GM23338 (cell line): ENCODE measurements around the gene ABCB8.

Experiments used
- CREB1 ChIP-seq: fragments of 250-450 bp; sonication (Bioruptor Pico); IDR thresholded peaks from 2 replicates; pipeline ENCODE4 v1.5.0; 2020; ENCODE audit warnings: low read depth, mild to moderate bottlenecking, moderate library complexity
- EZH2 ChIP-seq: fragments of 200-600 bp; sonication (generic); IDR thresholded peaks from one replicate; pipeline ENCODE4 v1.8.0; 2017; ENCODE audit warnings: antibody characterized with exemption, mild to moderate bottlenecking, low read depth; ENCODE audit not compliant: unreplicated experiment
- EZH2phosphoT487 ChIP-seq: fragments of 200-600 bp; sonication (generic); IDR thresholded peaks from one replicate; pipeline ENCODE4 v1.8.1; 2018; ENCODE audit warnings: antibody characterized with exemption; ENCODE audit not compliant: unreplicated experiment
- POLR2AphosphoS5 ChIP-seq: IDR thresholded peaks from 2 replicates; pipeline ENCODE4 v1.6.1; 2016; ENCODE audit warnings: antibody characterized with exemption, low read depth
- ZNF331 ChIP-seq: fragments of 250-450 bp; sonication (Bioruptor Pico); IDR thresholded peaks from 2 replicates; pipeline ENCODE4 v1.5.0; 2020; ENCODE audit warnings: low read depth, mild to moderate bottlenecking, moderate library complexity
- TF ChIP-seq, protein P1 (sequence below), 2 experiments: fragments of 200-600 bp in 1 of 2; sonication (generic) in 1 of 2; conservative IDR thresholded peaks; 2 replicates each; pipeline versions ENCODE4 v1.5.1 to v1.6.1; 2016 to 2017; ENCODE audit warnings: antibody characterized with exemption in 2 of 2, low read depth in 2 of 2, mild to moderate bottlenecking in 2 of 2, moderate library complexity in 1 of 2
- TF ChIP-seq, protein P2 (sequence below): IDR thresholded peaks from one replicate; pipeline ENCODE4 v1.6.1; 2018; ENCODE audit warnings: antibody characterized with exemption; ENCODE audit not compliant: unreplicated experiment

DNA sequence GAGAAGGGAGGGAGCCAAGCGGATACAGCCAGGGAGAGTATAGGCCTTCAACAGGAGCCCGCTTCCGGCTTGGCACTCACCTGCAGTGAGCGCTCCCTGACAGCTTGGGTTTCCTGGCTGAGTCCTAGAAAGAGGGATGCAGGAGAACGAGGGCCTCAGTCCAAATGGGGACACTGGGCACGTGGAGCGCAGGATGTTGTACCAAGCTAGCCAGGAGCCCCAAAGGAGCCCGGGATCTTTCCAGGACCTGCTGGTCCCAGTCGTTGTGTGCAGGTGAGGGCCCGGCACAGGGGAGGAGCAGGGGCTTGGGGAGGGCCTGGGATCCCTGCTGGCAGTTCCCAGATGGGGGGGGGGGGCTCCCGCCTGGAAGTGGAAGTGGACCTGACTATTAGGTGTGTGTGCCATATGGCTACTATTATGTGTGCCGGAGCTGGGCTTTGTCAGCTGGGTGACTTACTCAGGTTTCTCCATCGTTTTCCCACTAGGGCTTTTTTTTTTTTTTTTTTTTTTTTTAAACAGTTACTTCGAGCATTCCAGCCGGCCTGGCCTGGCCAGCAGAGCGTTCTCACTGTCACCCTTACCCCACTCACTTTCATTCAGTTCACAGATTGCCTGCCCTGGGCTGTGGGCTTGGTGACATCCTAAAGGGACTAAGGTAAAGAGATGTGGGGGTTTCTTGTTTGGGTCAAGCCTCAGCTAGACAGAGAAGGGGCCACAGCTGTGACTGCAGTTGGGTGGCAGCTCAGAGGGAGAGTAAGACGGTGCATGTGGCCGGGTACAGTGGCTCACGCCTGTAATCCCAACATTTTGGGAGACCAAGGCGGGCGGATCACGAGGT is 61.9 kb downstream of the ABCB8 start:
- TF ChIP-seq EZH2 (no peak), CREB1 (CRISPR knock-in tag) (no peak), ZNF331 (CRISPR knock-in tag) (no peak), POLR2AphosphoS5 (no peak), EZH2phosphoT487 (no peak)
- TF ChIP-seq, protein P1, sequence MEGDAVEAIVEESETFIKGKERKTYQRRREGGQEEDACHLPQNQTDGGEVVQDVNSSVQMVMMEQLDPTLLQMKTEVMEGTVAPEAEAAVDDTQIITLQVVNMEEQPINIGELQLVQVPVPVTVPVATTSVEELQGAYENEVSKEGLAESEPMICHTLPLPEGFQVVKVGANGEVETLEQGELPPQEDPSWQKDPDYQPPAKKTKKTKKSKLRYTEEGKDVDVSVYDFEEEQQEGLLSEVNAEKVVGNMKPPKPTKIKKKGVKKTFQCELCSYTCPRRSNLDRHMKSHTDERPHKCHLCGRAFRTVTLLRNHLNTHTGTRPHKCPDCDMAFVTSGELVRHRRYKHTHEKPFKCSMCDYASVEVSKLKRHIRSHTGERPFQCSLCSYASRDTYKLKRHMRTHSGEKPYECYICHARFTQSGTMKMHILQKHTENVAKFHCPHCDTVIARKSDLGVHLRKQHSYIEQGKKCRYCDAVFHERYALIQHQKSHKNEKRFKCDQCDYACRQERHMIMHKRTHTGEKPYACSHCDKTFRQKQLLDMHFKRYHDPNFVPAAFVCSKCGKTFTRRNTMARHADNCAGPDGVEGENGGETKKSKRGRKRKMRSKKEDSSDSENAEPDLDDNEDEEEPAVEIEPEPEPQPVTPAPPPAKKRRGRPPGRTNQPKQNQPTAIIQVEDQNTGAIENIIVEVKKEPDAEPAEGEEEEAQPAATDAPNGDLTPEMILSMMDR (conservative IDR thresholded peaks at IDR 0.05; ENCODE audit: low read depth in 2 of 2) = no peak
- TF ChIP-seq, protein P2, sequence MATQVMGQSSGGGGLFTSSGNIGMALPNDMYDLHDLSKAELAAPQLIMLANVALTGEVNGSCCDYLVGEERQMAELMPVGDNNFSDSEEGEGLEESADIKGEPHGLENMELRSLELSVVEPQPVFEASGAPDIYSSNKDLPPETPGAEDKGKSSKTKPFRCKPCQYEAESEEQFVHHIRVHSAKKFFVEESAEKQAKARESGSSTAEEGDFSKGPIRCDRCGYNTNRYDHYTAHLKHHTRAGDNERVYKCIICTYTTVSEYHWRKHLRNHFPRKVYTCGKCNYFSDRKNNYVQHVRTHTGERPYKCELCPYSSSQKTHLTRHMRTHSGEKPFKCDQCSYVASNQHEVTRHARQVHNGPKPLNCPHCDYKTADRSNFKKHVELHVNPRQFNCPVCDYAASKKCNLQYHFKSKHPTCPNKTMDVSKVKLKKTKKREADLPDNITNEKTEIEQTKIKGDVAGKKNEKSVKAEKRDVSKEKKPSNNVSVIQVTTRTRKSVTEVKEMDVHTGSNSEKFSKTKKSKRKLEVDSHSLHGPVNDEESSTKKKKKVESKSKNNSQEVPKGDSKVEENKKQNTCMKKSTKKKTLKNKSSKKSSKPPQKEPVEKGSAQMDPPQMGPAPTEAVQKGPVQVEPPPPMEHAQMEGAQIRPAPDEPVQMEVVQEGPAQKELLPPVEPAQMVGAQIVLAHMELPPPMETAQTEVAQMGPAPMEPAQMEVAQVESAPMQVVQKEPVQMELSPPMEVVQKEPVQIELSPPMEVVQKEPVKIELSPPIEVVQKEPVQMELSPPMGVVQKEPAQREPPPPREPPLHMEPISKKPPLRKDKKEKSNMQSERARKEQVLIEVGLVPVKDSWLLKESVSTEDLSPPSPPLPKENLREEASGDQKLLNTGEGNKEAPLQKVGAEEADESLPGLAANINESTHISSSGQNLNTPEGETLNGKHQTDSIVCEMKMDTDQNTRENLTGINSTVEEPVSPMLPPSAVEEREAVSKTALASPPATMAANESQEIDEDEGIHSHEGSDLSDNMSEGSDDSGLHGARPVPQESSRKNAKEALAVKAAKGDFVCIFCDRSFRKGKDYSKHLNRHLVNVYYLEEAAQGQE = no peak
